OCI-LY1 (cell line): ENCODE measurements around the gene SPOCK1.

Experiments used
- H2AFZ ChIP-seq: fragments of 200-600 bp; sonication (generic), shearing (Covaris generic); 2 replicates; pipeline ENCODE4 v1.6.0; 2014; ENCODE audit warnings: antibody characterized with exemption, mild to moderate bottlenecking, low read length
- H3F3A ChIP-seq: fragments of 200-600 bp; sonication (generic), shearing (Covaris generic); 2 replicates; pipeline ENCODE4 v1.6.0; 2014; ENCODE audit warnings: mild to moderate bottlenecking, antibody characterized with exemption, low read length, moderate library complexity; ENCODE audit not compliant: insufficient read depth
- H3K27ac ChIP-seq: fragments of 200-600 bp; sonication (generic); 2 replicates; pipeline ENCODE4 v1.5.1; 2014; ENCODE audit warnings: low read length, mixed run types, mild to moderate bottlenecking, low read depth; ENCODE audit not compliant: poor library complexity, severe bottlenecking
- H3K27me3 ChIP-seq: fragments of 200-600 bp; sonication (generic); 2 replicates; pipeline ENCODE4 v1.6.0; 2014; ENCODE audit warnings: antibody characterized with exemption, mild to moderate bottlenecking, low read length, moderate library complexity; ENCODE audit not compliant: insufficient read depth
- H3K36me3 ChIP-seq: fragments of 200-600 bp; sonication (generic); 2 replicates; pipeline ENCODE4 v1.6.1; 2014; ENCODE audit warnings: mild to moderate bottlenecking, antibody characterized with exemption, low read length, moderate library complexity, mixed read lengths; ENCODE audit not compliant: insufficient read depth
- H3K4me1 ChIP-seq: fragments of 200-600 bp; sonication (generic); 2 replicates; pipeline ENCODE4 v1.5.1; 2014; ENCODE audit warnings: mild to moderate bottlenecking, low read length, moderate library complexity; ENCODE audit not compliant: insufficient read depth, severe bottlenecking
- H3K4me2 ChIP-seq: fragments of 200-600 bp; sonication (generic), shearing (Covaris generic); 2 replicates; pipeline ENCODE4 v1.6.1; 2014; ENCODE audit warnings: low read length
- H3K4me3 ChIP-seq: fragments of 200-600 bp; sonication (generic); 2 replicates; pipeline ENCODE4 v1.5.1; 2014; ENCODE audit warnings: low read length, low read depth, mild to moderate bottlenecking, mixed read lengths; ENCODE audit not compliant: poor library complexity, severe bottlenecking
- H3K79me2 ChIP-seq: fragments of 200-600 bp; shearing (Covaris generic); 2 replicates; pipeline ENCODE4 v1.6.1; 2016; ENCODE audit warnings: mixed run types, low read length, mixed read lengths; ENCODE audit not compliant: insufficient read depth
- H3K9ac ChIP-seq: fragments of 200-600 bp; sonication (generic), shearing (Covaris generic); 2 replicates; pipeline ENCODE4 v1.6.1; 2014; ENCODE audit warnings: mild to moderate bottlenecking, low read length, mixed read lengths
- H3K9me2 ChIP-seq: fragments of 200-600 bp; sonication (generic), shearing (Covaris generic); 2 replicates; pipeline ENCODE4 v1.6.1; 2014; ENCODE audit warnings: low read depth, mild to moderate bottlenecking, low read length, mixed read lengths
- H3K9me3 ChIP-seq: fragments of 200-600 bp; shearing (Covaris generic); 2 replicates; pipeline ENCODE4 v1.6.1; 2014; ENCODE audit warnings: low read length, mixed read lengths
- H4K20me1 ChIP-seq: fragments of 200-600 bp; sonication (generic), shearing (Covaris generic); 2 replicates; pipeline ENCODE4 v1.6.0; 2016; ENCODE audit warnings: mild to moderate bottlenecking, low read length; ENCODE audit not compliant: insufficient read depth
- EZH2 ChIP-seq: fragments of 200-600 bp; sonication (generic), shearing (Covaris generic); IDR thresholded peaks from 2 replicates; pipeline ENCODE4 v1.8.0; 2017; ENCODE audit warnings: borderline replicate concordance, mixed run types, mild to moderate bottlenecking, antibody characterized with exemption, low read length, moderate library complexity, mixed read lengths
- TF ChIP-seq, protein P1 (sequence below): fragments of 200-600 bp; sonication (generic), shearing (Covaris generic); IDR thresholded peaks from 2 replicates; pipeline ENCODE4 v1.5.1; 2017; ENCODE audit warnings: mild to moderate bottlenecking, antibody characterized with exemption, low read length, moderate library complexity, mixed read lengths

SPOCK1 gene

DNA sequence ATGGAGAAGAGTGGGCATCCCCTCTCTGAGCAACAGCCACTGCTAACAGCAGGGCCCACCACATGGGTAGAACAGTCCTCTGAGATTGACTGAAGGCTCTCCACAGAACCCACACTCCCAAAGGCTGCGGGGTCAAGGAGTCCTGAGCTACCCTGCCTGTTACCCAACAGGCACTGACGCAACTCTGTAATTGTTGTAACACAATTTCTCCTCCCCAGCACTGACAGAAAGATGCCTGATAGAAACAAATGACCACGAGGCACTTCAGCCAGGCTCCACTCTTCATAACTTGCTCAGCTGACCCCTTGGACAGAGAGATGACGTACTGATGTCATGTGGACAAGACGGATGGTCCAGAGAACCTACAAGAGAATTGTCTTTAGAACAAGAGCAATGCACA, 220.7 kb downstream of the SPOCK1 start:
- TF ChIP-seq, protein P1, sequence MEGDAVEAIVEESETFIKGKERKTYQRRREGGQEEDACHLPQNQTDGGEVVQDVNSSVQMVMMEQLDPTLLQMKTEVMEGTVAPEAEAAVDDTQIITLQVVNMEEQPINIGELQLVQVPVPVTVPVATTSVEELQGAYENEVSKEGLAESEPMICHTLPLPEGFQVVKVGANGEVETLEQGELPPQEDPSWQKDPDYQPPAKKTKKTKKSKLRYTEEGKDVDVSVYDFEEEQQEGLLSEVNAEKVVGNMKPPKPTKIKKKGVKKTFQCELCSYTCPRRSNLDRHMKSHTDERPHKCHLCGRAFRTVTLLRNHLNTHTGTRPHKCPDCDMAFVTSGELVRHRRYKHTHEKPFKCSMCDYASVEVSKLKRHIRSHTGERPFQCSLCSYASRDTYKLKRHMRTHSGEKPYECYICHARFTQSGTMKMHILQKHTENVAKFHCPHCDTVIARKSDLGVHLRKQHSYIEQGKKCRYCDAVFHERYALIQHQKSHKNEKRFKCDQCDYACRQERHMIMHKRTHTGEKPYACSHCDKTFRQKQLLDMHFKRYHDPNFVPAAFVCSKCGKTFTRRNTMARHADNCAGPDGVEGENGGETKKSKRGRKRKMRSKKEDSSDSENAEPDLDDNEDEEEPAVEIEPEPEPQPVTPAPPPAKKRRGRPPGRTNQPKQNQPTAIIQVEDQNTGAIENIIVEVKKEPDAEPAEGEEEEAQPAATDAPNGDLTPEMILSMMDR = no peak
- no peak for TF ChIP-seq EZH2
- H3K4me3 ChIP-seq = no peak overlapping the region

DNA sequence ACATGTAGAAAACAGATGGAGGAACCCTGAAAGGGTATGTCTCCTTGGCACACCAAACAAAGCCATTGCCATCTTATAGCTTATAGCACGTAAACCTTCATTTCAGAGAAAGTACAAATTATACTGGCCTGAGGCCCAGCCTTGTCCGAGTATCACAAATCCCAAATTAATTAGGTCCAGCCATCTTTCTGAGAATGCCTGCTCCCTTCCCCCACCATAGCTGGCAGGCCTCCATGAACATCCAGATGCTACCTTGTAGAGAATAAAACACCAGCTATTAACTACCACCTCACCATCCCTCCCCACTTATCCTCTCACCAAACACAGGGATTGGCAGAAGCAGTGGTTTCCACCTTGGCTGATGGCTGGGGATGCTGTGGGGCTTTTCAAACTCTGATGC, 224.0 kb downstream of the SPOCK1 start:
- Histone ChIP-seq H3K27ac (no peak overlapping the region), H3K36me3 (no peaks in the 10 kb centered on the region), H3K4me3 (no peak overlapping the region), H4K20me1 (no peaks in the 10 kb centered on the region), H3K4me2 (no peak overlapping the region), H2AFZ (no peak overlapping the region), H3K79me2 (no peaks in the 10 kb centered on the region), H3K9me3 (no peaks in the 10 kb centered on the region), H3F3A (no peaks in the 10 kb centered on the region), H3K9ac (no peak overlapping the region), H3K9me2 (no peaks in the 10 kb centered on the region), H3K27me3 (no peaks in the 10 kb centered on the region), H3K4me1 (no peaks in the 10 kb centered on the region)
- TF ChIP-seq, protein P1 = no peak
- TF ChIP-seq EZH2 = no peak

More for the DNA sequence above, 220.7 kb downstream of the SPOCK1 start:
- H3K4me1 ChIP-seq = no peaks in the 10 kb centered on the region
- H3K9me2 ChIP-seq = no peaks in the 10 kb centered on the region
- no peaks in the 10 kb centered on the region for H3K9me3 ChIP-seq
- no peak overlapping the region for H3K27ac ChIP-seq
- no peaks in the 10 kb centered on the region for H4K20me1 ChIP-seq
- H3K36me3 ChIP-seq = no peaks in the 10 kb centered on the region
- H3K4me2 ChIP-seq = no peak overlapping the region
- H3K27me3 ChIP-seq = no peaks in the 10 kb centered on the region
- H2AFZ ChIP-seq = no peak overlapping the region
- no peaks in the 10 kb centered on the region for H3K79me2 ChIP-seq
- H3F3A ChIP-seq = no peaks in the 10 kb centered on the region
- H3K9ac ChIP-seq = no peak overlapping the region

DNA sequence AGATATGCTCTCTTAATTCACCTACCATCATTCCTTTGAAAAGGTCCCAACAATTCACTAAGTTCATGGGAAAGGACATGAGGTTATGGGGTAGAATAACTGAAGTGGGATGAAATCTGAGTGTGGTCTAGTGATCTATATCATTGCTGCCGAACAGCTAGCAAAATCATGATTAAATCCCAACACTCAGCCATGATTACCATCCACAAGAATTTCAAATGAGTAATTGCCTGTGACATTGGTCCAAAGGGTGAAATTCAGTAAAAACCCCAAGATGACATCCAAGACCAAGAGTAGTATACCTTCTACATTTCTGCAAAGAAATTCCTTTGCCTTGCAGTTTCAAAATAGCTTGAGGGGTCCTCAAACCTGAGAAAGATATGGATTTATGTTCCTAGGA, 225.6 kb downstream of the SPOCK1 start:
- Histone ChIP-seq H3K79me2 (no peaks in the 10 kb centered on the region), H3K27ac (no peak overlapping the region), H3K9me2 (no peaks in the 10 kb centered on the region), H3K36me3 (no peaks in the 10 kb centered on the region), H3K4me3 (no peak overlapping the region), H2AFZ (no peak overlapping the region), H3K9me3 (no peaks in the 10 kb centered on the region), H3F3A (no peaks in the 10 kb centered on the region), H3K4me2 (no peak overlapping the region), H4K20me1 (no peaks in the 10 kb centered on the region), H3K4me1 (no peaks in the 10 kb centered on the region), H3K27me3 (no peaks in the 10 kb centered on the region), H3K9ac (no peak overlapping the region)
- no peak for TF ChIP-seq EZH2
- TF ChIP-seq, protein P1 = no peak
